Activated T-helper 1 cell treated with Interleukin-2 at 50 U/mL for 16 hours (primary cell): Measurements from ENCODE around the gene ATP2A3.

Source experiments
- DNase-seq: peaks from one replicate; pipeline ENCODE4 v3.0.0-alpha.2; 2020; ENCODE audit warnings: low read depth

ATP2A3 gene

DNA sequence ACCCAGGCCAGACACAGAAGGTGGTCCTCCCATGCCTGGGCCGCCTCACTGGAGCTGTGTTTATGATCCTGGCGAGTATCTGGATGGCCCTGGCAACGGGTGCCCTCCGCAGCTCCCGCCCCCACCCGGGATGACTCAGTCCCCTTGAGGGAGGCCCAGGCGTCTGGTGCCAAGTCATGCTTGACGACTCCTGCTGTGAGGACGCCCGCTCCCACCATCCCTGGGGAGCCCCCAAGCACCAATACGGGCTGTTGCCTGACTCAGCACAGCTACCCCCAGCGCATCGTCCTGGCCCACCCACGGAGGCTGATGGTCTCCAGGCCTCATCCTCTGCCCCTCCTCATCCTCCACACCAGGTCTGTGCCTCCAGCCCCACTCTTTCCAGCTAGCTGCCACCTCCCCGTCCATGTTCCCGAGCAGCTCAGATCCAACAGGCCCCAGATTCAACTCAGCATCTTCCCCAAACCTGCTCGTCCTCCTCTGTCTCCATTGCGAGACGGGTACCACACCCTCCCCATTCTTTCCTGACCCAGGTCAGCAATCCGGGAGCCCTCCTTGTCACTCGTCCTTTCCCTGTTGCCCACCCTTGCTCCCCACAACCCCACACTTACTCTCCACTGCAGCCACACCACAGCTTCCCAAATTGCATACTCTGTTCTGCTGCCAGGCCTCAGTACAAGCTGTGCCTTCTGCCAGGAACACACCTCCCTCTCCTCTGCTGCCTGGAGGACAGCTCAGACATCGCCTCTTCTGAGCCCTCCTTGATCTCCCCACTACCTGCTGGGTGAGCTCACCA lies 74.0 kb downstream of the ATP2A3 start:
- DNase-seq, result no peak

DNA sequence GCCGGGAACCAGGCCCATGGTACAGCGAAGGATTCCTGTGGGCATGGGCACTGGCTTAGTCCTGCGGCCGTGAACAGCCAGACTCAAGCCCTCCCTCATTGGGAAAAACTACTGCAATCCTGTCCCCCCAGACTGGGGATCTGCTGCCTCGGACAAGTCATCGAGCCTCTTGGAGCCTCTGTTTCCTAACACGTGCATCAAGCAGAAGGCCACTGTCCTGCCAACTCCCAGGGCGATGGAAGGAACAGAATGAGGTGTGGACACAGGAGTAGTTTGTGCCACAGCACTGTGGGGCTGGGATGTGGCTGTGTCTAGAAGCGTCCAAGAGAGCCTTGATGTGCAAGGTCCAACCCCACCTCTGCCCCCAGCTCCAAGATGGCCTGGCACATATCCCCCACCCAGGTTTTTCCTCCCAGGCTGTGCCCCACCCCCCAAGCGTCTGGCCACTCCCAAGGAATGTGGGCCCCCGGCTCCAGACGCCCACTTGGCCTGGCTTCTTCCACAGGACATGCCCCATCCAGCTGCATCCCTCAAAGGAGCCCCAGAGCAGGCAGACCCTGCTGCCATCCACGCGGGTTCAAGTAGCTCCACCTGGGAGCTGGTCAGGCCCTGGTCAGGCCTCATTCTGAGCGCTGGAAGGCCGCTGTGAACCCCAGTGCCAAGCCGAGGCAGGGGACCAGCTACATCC lies 74.8 kb downstream of the ATP2A3 start:
- DNase-seq, result no peak

DNA sequence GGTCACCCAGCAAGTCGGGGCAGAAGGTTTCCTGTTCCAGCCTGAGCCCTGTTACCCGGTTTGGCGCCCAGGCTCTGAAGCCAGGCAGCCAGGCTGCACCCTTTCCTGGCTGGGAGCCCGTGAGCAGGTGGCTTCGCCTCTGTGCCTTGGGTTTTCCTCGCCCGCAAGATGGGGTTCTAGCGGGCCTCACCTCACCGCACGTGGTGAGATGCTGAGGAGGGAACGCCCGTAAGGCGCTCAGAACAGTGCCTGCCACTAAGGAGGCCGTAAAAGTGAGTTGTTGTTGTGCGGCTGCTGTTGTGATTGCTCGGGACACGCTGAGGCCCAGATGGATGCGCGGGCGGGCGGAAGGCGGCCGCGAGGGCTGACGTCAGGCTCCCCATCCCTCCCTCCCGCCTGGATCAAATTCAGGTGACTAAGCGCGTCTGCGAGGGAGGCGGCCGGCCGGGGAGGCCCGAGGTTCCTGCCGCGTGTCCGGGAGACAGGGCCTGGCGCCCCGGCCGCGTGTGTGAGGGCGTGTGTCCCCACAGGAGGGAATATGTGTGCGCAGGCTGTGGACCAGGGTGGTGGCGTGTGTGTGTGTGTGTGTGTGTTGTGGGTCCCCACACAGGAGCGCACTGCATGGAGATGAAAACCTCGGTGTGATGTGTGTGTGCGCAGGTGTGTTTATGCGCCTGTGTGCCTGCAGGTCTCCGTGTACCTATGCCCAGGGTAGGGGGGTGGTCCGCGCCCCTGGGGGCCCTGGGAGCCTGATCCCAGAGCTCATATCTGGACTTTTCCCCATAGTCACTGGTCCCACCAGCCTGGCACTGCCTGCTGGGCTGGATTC lies 75.7 kb downstream of the ATP2A3 start:
- no peak for DNase-seq

DNA sequence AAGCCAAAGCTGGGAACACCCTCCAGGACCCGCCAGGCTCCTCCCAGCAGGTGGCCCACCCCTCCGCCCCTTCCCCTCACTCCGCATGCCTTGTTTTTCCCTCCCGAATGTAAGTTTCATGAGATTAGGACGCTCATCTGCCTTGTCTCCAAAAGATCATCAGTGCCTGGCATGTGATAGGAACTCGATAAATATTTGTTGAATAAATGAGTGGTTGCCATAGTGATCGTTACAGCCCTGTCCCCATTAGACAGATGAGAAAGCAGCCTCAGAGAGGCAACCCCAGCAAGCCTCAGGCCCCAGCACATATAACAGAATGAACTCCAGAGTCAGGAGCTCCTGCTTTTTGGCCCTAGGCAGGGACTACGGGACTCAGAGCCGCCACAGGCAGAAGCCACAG lies 76.4 kb downstream of the ATP2A3 start:
- no peak for DNase-seq

DNA sequence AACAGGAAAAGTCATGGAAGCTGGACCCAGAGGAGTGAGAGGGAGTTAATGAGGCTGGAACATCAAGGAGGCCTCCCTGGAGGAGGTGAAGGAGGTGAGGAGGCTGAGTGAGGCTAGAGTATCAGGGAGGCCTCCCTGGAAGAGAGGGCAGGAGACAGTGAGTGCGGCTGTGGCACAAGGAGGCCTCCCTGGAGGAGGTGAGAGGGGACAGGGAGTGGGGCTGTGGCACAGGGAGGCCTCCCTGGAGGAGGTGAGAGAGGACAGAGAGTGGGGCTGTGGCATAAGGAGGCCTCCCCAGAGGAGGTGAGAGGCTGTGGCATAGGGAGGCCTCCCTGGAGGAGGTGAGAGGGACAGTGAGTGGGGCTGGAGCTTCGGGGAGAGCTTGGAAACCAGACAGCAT lies 76.8 kb downstream of the ATP2A3 start:
- DNase-seq, result no peak

DNA sequence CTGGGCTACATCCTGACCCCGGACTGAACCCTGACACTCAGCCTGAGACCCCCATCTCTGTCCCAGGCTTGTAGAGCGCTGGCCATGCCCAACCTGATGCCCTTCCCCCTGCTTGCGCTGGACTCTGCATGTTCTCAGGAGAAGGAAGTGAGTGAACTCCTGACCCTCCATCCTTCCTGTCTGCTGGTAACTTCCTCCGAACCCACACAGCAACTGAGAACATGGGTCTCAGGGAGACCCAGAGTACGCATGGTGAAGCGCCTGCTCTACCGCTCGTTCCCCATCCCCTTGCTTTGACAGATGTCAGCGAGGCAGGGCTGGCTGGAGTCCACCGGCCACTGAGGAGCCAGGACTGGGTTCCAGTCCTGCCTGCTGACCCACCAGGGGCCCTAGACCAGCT lies 77.5 kb downstream of the ATP2A3 start:
- no peak for DNase-seq

DNA sequence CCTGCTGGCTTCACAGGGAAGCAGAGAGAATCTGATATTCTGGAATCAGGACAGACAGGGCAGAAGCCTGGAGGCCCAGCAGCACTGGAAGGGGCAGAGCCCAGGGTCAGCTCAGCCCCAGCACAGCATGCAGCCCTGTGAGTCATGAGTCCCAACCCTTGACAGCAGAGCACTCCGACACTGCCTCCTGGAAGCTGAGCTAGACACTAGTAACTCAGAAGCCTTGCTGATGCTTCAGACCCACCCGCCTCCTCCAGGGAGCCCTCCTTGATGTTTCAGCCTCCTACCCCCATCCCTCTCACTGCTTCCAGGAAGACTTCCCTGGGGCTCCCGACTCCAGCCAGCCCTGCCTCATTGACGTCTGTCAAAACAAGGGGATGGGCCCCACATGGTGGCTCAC lies 78.3 kb downstream of the ATP2A3 start:
- DNase-seq, result no peak

DNA sequence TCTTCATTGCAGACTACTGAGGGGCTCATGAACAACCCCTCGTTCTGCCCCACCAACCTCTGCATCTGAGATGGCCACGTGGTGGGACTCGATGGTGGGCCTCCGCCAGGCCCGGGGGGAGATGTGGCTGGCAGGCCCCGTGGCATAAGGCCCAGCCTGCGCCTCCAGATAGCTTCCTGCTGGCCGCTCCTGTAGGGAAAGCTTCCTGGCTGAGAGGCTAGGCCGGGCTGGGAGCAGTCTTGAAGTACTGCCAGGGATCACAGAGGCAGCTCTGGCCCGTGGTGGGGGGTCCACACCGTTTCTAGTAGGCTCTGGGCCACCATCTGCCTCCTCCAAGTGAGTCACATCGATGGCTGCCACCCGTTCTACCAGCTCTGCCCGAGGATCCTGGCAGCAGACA lies 79.0 kb downstream of the ATP2A3 start:
- DNase-seq, result no peak

DNA sequence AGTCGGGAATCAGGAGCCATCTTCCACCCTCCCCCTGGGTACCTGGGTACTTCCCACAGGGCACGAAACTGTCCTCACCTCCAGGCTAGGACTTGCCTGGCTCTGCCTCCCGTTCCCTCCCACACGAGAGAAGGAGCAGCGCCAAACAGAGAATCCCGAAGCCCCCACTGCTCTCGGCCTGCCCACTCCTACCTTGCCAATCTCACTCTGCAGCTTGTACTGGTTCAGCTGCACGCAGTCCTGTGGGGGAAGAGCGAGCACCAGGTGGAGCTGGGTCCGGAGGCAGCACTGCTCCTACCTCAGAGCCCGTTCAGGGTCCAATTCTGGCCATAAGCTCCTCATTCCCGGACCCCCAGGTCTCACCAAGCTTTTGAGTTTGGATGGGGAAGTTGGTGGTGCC lies 80.0 kb downstream of the ATP2A3 start:
- no peak for DNase-seq

DNA sequence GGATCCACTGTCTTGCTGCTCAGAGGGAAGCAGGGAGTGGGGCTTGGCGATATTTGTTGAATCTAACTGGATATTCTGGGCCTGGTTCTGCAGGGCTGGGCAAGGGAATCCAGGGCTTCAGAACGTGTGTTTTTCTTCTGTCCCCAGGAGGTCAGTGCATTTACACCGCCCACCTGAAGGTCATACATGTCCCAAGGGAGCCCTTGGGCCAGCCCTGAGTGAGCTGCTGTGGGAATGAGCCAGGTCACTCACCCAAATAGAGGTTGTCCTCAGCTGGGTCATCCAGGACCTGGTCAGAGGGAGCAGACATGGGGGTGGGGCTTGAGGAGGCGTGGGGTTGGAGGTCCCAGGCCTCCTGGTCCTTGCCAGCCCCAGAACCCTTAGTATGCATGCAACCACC lies 82.0 kb downstream of the ATP2A3 start:
- no peak for DNase-seq

DNA sequence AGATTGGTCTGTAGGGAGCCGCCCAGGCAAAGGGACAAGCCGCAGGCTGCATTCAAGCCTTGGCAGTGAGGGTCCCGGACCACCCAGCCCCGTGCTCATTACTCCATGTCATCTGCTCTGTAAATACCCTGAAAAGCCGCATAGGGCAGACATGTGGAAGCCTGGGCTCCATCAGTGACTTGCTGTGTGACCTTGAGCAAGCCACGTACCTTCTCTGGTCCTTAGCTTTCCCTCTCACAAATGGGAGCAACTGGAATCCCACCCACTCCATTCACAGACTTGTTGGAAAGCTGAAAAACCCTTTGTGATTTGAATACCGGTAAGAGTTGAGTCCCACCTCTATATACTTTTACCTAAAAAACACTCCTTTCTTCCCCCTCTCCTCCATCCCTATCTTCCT lies 83.3 kb downstream of the ATP2A3 start:
- DNase-seq, result no peak

DNA sequence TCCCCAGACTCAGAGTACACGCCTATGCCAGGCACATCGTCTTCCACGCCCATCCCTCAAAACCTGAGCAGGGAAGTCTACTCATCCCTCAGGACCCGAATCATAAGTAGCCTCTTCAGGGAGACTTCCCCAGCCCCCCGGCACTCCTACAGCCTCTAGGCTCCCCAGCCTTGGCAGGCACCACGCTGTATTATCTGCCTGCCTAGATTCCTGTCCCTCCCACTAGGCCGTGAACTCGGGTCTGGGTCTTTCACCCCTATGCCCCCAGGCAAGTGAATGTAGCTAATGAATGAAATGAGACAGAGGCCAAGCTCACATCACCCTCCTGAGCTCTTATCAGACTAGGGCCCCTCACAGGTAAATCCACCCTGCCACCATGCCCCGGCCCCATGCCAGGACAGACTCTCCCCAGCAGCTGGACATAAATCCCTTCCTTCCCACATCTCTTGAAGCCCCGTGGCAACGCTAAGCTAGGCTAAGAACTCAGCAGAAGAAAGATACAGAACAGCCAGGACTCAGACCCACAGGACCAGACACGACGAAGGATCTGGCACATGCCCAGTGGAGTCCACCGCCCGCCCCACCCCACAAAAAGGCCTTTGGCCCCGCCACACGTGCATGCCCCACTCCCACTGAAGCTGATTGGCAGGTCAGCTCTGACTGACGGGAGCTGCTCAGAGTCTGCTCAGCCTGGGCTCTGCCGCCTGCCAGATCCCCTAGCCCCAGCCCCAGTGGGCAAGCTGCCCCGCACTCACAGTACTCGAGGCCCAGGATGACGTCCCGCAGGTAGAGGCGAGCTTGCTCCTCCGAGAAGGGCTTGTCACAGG lies 84.4 kb downstream of the ATP2A3 start:
- no peak for DNase-seq

DNA sequence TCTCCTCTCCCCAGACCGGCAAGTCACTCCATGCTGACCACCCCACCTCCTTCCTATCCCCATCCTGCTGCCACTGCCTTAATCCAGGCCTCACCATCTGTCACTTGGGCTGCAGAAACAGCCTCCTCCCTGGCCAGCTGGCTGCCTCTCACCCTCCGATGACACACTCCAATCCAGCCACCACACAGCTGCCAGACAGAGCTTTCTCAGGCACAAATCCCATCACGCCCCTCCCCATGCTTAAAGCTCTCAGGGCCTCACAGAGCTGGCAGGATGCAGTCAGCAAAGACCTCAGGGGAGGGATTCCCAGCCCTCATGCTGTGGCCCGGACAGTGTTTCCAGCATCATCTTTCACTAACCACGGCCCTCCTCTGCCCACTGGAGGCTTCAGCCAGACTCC lies 85.1 kb downstream of the ATP2A3 start:
- no peak for DNase-seq

DNA sequence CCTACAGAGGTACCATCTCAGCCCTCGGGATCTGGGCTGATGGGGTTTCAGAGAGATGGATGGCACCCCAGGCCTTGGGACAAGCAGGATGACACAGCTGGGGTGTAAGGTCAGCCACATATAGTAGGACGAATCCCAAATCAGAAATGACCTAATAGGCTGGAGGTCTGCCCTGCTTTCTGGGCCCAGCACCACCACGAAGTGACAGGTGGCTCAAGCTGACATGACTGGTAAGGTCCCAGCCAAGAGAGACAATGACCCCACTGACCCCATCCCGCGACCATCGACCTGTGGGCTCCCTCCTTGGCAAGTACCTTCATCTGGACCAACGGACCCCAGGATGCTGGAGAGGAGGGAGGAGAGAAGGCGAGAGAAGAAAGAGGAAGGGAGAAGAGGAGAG lies 87.0 kb downstream of the ATP2A3 start:
- DNase-seq, result no peak

DNA sequence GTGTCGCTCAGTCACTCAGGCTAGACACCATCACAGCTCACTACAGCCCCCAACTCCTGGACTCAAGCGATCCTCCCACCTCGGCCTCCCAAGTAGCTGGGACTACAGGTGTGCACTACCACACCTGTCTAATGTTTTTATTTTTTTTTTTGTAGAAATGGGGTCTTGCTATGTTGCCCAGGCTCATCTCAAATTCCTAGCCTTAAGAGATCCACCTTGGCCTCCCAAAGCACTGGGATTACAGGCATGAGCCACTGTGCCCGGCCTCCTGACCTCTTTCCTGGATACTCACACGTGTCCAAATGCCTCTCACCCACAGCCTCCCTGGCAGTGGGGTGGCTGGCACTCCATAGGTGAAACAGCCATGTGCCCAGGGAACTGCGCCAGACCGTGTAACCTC lies 88.9 kb downstream of the ATP2A3 start:
- no peak for DNase-seq
